SU-DHL-6 (cell line): ENCODE data around the gene ADIPOR2.

Experiments used
- H2AFZ ChIP-seq: fragments of 200-600 bp; sonication (generic); 2 replicates; pipeline ENCODE4 v1.6.1; 2014; ENCODE audit warnings: low read depth, mild to moderate bottlenecking, moderate library complexity, mixed read lengths, antibody characterized with exemption, low read length; ENCODE audit not compliant: severe bottlenecking
- H3F3A ChIP-seq: fragments of 200-600 bp; shearing (Covaris generic); 2 replicates; pipeline ENCODE4 v1.6.0; 2016; ENCODE audit warnings: antibody characterized with exemption, mild to moderate bottlenecking; ENCODE audit not compliant: insufficient read depth
- H3K27ac ChIP-seq: fragments of 200-600 bp; sonication (generic); 2 replicates; pipeline ENCODE4 v1.5.1; 2016; ENCODE audit warnings: low read depth, mild to moderate bottlenecking, low read length, moderate library complexity, mixed read lengths
- H3K27me3 ChIP-seq: fragments of 200-600 bp; sonication (generic), shearing (Covaris generic); 2 replicates; pipeline ENCODE4 v1.6.0; 2014; ENCODE audit warnings: mild to moderate bottlenecking, low read length
- H3K36me3 ChIP-seq: fragments of 200-600 bp; sonication (generic); 2 replicates; pipeline ENCODE4 v1.6.1; 2014; ENCODE audit warnings: mild to moderate bottlenecking, low read length, mixed read lengths
- H3K4me2 ChIP-seq: fragments of 300-600, 200-600 bp; shearing (Covaris generic), sonication (generic); 2 replicates; pipeline ENCODE4 v1.6.0; 2014; ENCODE audit warnings: low read length, low read depth, mild to moderate bottlenecking; ENCODE audit not compliant: poor library complexity, severe bottlenecking
- H3K4me3 ChIP-seq: fragments of 200-600 bp; sonication (generic); 2 replicates; pipeline ENCODE4 v1.5.1; 2014; ENCODE audit warnings: antibody characterized with exemption, low read length, mild to moderate bottlenecking, mixed read lengths; ENCODE audit not compliant: insufficient read depth, poor library complexity, severe bottlenecking
- H3K79me2 ChIP-seq: fragments of 200-600 bp; sonication (generic); 2 replicates; pipeline ENCODE4 v1.6.1; 2014; ENCODE audit warnings: mild to moderate bottlenecking, low read length, moderate library complexity; ENCODE audit not compliant: insufficient read depth
- H3K9ac ChIP-seq: fragments of 200-600 bp; sonication (generic); 2 replicates; pipeline ENCODE4 v1.7.0; 2014; ENCODE audit warnings: mild to moderate bottlenecking, low read length
- H3K9me2 ChIP-seq: fragments of 200-600 bp; sonication (generic); replicated peaks from 2 replicates; pipeline ENCODE4 v1.6.1; 2014; ENCODE audit warnings: low read length; ENCODE audit not compliant: insufficient read depth
- H3K9me3 ChIP-seq: fragments of 200-600 bp; sonication (generic); 2 replicates; pipeline ENCODE4 v1.6.1; 2014; ENCODE audit warnings: low read length, mixed read lengths; ENCODE audit not compliant: insufficient read depth
- H4K20me1 ChIP-seq: fragments of 200-600 bp; sonication (generic); 2 replicates; pipeline ENCODE4 v1.6.1; 2014; ENCODE audit warnings: low read depth, mild to moderate bottlenecking, antibody characterized with exemption, low read length, moderate library complexity, mixed read lengths
- EZH2phosphoT487 ChIP-seq: fragments of 200-600 bp; sonication (generic), shearing (Covaris generic); conservative IDR thresholded peaks from 2 replicates; pipeline ENCODE4 v1.6.1; 2018; ENCODE audit warnings: mild to moderate bottlenecking, antibody characterized with exemption, low read length, moderate library complexity, mixed read lengths
- TF ChIP-seq, protein P1 (sequence below): fragments of 200-600 bp; sonication (generic); IDR thresholded peaks from one replicate; pipeline ENCODE4 v1.5.1; 2017; ENCODE audit warnings: antibody characterized with exemption, mild to moderate bottlenecking, low read length, moderate library complexity; ENCODE audit not compliant: insufficient read depth, poor library complexity, severe bottlenecking

ADIPOR2 gene

DNA sequence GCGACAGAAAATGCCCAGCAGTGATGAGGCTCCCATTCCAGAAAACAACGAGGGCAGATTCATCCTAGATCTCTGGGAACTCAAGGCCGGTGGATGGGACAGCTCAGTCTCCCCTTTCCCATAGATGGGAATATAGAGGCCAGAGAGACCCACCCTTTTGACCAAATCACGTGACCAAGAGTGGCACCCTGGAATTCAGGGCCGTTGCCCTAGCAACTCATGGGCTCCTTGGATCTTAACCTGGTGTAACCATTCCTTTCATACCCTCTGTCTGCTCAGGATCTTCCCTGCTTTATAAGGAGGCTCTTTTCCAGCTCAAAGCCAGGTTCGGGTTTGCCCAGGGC, 121.0 kb downstream of the ADIPOR2 start:
- Histone ChIP-seq H3F3A (no peaks in the 10 kb centered on the region), H3K27ac (no peak overlapping the region), H2AFZ (no peak overlapping the region), H3K9me2 (no peaks in the 10 kb centered on the region), H3K79me2 (no peaks in the 10 kb centered on the region), H3K36me3 (no peaks in the 10 kb centered on the region), H4K20me1 (no peaks in the 10 kb centered on the region), H3K9me3 (no peaks in the 10 kb centered on the region), H3K4me3 (no peak overlapping the region), H3K4me2 (no peak overlapping the region), H3K27me3 (no peaks in the 10 kb centered on the region), H3K9ac (no peak overlapping the region)
- no peak for TF ChIP-seq EZH2phosphoT487
- TF ChIP-seq, protein P1, sequence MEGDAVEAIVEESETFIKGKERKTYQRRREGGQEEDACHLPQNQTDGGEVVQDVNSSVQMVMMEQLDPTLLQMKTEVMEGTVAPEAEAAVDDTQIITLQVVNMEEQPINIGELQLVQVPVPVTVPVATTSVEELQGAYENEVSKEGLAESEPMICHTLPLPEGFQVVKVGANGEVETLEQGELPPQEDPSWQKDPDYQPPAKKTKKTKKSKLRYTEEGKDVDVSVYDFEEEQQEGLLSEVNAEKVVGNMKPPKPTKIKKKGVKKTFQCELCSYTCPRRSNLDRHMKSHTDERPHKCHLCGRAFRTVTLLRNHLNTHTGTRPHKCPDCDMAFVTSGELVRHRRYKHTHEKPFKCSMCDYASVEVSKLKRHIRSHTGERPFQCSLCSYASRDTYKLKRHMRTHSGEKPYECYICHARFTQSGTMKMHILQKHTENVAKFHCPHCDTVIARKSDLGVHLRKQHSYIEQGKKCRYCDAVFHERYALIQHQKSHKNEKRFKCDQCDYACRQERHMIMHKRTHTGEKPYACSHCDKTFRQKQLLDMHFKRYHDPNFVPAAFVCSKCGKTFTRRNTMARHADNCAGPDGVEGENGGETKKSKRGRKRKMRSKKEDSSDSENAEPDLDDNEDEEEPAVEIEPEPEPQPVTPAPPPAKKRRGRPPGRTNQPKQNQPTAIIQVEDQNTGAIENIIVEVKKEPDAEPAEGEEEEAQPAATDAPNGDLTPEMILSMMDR = no peak

DNA sequence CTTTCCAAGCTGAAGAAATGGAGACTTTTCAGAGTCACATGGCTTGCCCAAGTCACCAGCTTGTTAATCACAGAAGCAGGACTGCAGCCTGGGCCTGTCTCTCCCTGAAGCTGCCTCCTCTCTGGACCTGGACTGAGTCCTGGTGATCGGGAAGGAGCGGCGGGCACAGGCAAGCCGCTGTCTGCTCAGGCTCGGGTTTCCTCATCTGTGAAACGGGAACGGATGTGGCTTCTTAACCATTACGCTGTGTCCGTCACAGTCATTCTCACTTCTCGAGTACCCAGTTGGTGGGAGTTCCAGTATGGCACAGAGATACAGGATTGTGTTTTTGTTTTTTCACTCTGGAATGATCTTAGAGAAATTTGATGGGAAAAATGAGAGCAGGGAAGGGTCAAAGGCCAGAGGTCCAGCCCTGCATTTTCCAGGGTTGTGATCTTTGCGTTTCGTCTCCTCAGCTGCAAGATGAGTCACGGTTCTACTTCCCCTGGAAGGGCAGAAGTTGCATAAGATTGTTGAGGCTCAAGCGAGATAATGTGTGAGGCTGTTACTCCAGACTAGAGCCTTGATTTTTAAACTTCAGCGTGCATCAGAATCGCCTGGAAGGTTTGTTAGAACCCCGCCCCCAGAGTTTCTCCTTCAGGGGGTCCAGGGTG, 121.9 kb downstream of the ADIPOR2 start:
- TF ChIP-seq EZH2phosphoT487 = no peak
- TF ChIP-seq, protein P1 = no peak
- H3F3A ChIP-seq = no peaks in the 10 kb centered on the region
- H3K9me3 ChIP-seq = no peaks in the 10 kb centered on the region
- no peaks in the 10 kb centered on the region for H3K36me3 ChIP-seq
- no peaks in the 10 kb centered on the region for H3K79me2 ChIP-seq
- no peak overlapping the region for H3K9ac ChIP-seq
- no peak overlapping the region for H3K4me3 ChIP-seq
- H3K4me2 ChIP-seq = no peak overlapping the region
- H4K20me1 ChIP-seq = no peaks in the 10 kb centered on the region
- no peaks in the 10 kb centered on the region for H3K9me2 ChIP-seq
- H3K27ac ChIP-seq = no peak overlapping the region
- H2AFZ ChIP-seq = no peak overlapping the region
- no peaks in the 10 kb centered on the region for H3K27me3 ChIP-seq

DNA sequence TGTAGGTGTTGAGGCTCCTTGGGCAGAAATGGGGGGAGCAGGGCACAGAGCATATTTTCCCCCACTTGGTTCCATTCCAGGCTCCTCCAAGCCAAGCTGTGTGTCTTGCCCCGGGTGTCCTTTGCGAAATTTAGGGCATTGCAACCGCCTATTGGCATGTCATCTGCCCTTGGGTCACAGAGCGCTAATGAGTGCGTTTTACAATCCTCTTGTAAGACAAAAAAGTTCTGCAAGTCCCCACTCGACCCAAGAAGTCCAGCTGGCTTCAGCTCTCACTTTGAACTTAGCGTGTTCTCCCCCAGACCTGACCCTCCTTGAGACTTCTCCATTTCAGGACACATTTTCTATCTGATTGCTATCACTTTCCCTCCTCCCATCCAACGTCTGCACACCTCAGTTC, 123.4 kb downstream of the ADIPOR2 start:
- Histone ChIP-seq H3K27me3 (no peaks in the 10 kb centered on the region), H3F3A (no peaks in the 10 kb centered on the region), H3K36me3 (no peaks in the 10 kb centered on the region), H3K79me2 (no peaks in the 10 kb centered on the region), H2AFZ (no peak overlapping the region), H4K20me1 (no peaks in the 10 kb centered on the region), H3K9me3 (no peaks in the 10 kb centered on the region), H3K4me2 (no peak overlapping the region), H3K27ac (no peak overlapping the region), H3K4me3 (no peak overlapping the region), H3K9me2 (no peaks in the 10 kb centered on the region), H3K9ac (no peak overlapping the region)
- TF ChIP-seq, protein P1 = no peak
- TF ChIP-seq EZH2phosphoT487 = no peak
